HG03060 (cell line): ENCODE measurements around the gene TNN.

Source experiments
- ATAC-seq: cut with Tn5 transposase; IDR thresholded peaks from one replicate; pipeline ENCODE4 v1.9.1; 2021; ENCODE audit warnings: low read depth, moderate number of reproducible peaks; ENCODE audit not compliant: unreplicated experiment

TNN gene

DNA sequence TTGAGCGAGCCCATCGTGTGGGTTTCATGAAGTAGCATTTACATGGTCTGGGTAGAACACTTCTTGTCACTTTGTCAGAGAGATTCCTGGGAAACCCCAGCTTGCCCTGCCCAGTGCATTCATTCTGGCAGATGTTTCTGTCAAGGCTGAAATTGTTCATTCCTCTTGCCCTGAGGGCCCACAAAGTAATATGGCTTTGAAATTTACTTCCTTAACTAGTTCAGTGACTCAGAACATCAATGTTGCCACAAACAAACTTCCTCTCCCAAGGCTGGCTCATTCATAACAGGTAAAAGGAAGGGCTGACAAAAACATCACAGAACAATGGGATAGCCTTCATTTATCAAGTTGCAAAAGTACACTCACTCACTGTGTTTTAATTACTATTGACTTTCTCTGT lies 129.9 kb downstream of the TNN start:
- no peak for ATAC-seq
